ENCODE data around the gene KRT7. TPM values are rescaled to one million over a fixed set of nuclear protein-coding genes. Genes with fewer than 3 reads are reported as not detected.

KRT7 gene
- total RNA-seq, 1 donor from 2014 or later = not detected

DNA sequence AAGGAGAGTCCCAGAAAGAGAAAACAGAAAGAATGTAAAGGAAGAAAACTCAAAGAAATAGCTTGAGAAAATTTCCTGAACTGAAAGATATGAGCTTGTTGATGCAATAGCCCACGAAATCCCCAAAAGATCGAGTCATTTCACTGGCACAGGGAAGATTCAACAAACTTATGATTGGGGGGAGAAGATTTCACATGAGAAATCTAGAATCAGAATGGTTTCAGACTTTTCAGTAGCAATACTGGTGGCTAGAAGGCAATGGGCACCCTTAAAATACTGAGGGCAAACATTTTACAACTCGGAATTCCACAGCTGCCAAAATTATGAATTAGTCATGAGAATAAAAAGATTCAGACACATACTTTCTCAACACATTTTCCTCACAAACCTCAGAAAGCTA lies 8.9 kb upstream of the KRT7 start:
- H3K27me3 Mint-ChIP-seq (ENCODE audit: unreplicated experiment) = no peaks in the 10 kb centered on the region
- H3K4me3 Mint-ChIP-seq (ENCODE audit: unreplicated experiment) = no peak overlapping the region
- H3K4me1 Mint-ChIP-seq (ENCODE audit: unreplicated experiment) = no peaks in the 10 kb centered on the region
- H3K9me3 Mint-ChIP-seq (ENCODE audit: unreplicated experiment) = no peaks in the 10 kb centered on the region
- DNase-seq (ENCODE audit: low spot score) = no peak
- no peak overlapping the region for H3K27ac Mint-ChIP-seq (ENCODE audit: unreplicated experiment)
- TF ChIP-seq, protein P1, sequence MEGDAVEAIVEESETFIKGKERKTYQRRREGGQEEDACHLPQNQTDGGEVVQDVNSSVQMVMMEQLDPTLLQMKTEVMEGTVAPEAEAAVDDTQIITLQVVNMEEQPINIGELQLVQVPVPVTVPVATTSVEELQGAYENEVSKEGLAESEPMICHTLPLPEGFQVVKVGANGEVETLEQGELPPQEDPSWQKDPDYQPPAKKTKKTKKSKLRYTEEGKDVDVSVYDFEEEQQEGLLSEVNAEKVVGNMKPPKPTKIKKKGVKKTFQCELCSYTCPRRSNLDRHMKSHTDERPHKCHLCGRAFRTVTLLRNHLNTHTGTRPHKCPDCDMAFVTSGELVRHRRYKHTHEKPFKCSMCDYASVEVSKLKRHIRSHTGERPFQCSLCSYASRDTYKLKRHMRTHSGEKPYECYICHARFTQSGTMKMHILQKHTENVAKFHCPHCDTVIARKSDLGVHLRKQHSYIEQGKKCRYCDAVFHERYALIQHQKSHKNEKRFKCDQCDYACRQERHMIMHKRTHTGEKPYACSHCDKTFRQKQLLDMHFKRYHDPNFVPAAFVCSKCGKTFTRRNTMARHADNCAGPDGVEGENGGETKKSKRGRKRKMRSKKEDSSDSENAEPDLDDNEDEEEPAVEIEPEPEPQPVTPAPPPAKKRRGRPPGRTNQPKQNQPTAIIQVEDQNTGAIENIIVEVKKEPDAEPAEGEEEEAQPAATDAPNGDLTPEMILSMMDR (IDR thresholded peaks at IDR 0.05; ENCODE audit: unreplicated experiment) = no peak
- H3K36me3 Mint-ChIP-seq (ENCODE audit: low read depth, unreplicated experiment) = no peaks in the 10 kb centered on the region

DNA sequence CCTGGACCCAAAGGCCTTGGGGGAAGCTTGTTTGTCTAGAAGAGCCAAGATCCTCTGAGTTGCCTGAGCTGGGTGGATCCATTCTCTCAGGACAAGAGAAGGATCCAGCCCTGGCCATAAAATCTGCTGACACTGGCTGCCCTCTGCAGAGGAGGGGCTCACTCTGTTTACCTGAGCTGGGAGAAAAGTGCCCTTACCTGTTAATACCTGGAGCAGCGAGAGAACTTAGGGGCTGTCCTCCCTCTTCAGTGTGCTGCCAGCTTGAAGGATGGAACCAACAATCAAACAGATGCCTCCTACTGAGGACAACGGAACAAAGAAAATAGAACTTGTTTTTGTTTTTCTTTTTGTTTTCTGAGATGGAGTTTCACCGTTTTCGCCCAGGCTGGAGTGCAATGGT lies 7.3 kb upstream of the KRT7 start:
- Mint-ChIP-seq H3K4me1 (ENCODE audit: unreplicated experiment) (no peaks in the 10 kb centered on the region), H3K27me3 (ENCODE audit: unreplicated experiment) (no peaks in the 10 kb centered on the region), H3K9me3 (ENCODE audit: unreplicated experiment) (no peaks in the 10 kb centered on the region), H3K4me3 (ENCODE audit: unreplicated experiment) (no peak overlapping the region), H3K36me3 (ENCODE audit: low read depth, unreplicated experiment) (no peaks in the 10 kb centered on the region), H3K27ac (ENCODE audit: unreplicated experiment) (no peak overlapping the region)
- TF ChIP-seq, protein P1 (IDR thresholded peaks at IDR 0.05; ENCODE audit: unreplicated experiment) = no peak
- no peak for DNase-seq (ENCODE audit: low spot score)

DNA sequence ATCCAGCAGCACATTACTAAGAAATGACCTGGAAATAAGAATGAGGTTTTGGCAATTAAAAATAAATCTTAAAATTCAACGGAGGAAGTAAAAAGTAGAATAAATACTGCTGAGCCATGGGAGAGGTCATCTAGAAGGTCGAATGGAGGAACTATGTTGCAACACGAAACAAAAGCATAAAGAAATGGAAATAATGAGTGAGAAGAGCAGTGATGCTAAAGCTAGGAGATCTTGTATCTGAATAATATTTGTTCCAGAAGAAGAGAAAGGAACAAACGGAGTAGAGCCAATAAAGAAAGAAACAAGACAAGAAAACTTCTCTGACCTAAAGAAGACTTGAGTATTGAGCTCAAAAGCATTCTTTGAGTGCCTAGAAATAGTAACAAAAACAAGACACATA lies 6.6 kb upstream of the KRT7 start:
- H3K9me3 Mint-ChIP-seq (ENCODE audit: unreplicated experiment) = no peaks in the 10 kb centered on the region
- H3K4me3 Mint-ChIP-seq (ENCODE audit: unreplicated experiment) = no peak overlapping the region
- peaks cover 3% of the 10 kb centered on the region for H3K4me1 Mint-ChIP-seq (ENCODE audit: unreplicated experiment)
- DNase-seq (ENCODE audit: low spot score) = no peak
- TF ChIP-seq, protein P1 (IDR thresholded peaks at IDR 0.05; ENCODE audit: unreplicated experiment) = no peak
- H3K36me3 Mint-ChIP-seq (ENCODE audit: low read depth, unreplicated experiment) = no peaks in the 10 kb centered on the region
- H3K27ac Mint-ChIP-seq (ENCODE audit: unreplicated experiment) = no peak overlapping the region
- peaks cover 4% of the 10 kb centered on the region for H3K27me3 Mint-ChIP-seq (ENCODE audit: unreplicated experiment)

GRCh38 chr12:52227606-52228166 lies 5.4 kb upstream of the KRT7 start:
- no peak for DNase-seq (ENCODE audit: low spot score)
- TF ChIP-seq, protein P1 (IDR thresholded peaks at IDR 0.05; ENCODE audit: unreplicated experiment) = no peak
- Mint-ChIP-seq H3K27ac (ENCODE audit: unreplicated experiment) (no peak overlapping the region), H3K9me3 (ENCODE audit: unreplicated experiment) (no peaks in the 10 kb centered on the region), H3K27me3 (ENCODE audit: unreplicated experiment) (peaks cover 11% of the 10 kb centered on the region), H3K4me3 (ENCODE audit: unreplicated experiment) (no peak overlapping the region), H3K36me3 (ENCODE audit: low read depth, unreplicated experiment) (no peaks in the 10 kb centered on the region), H3K4me1 (ENCODE audit: unreplicated experiment) (peaks cover 8% of the 10 kb centered on the region)

DNA sequence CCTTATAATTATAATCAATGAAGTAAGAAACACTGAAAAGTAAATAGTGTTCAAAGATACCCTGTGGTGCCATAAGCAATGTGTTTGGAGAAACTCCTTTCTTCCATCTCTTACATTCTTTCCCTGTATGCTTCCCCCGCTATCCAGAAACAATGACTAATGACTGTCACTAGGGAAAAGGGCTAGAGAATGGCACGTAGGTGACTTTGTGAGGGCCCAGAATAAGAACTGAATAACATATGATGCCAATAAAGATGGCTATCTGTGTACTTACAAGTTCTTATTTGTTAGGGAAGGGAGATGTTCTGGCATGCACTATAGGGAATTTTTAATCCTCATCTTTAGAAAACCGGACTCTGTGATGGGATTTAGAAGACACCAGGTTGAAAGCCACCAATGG lies 4.7 kb upstream of the KRT7 start:
- H3K9me3 Mint-ChIP-seq (ENCODE audit: unreplicated experiment) = no peaks in the 10 kb centered on the region
- no peak overlapping the region for H3K4me3 Mint-ChIP-seq (ENCODE audit: unreplicated experiment)
- H3K27me3 Mint-ChIP-seq (ENCODE audit: unreplicated experiment) = peaks cover 11% of the 10 kb centered on the region
- peaks cover 8% of the 10 kb centered on the region for H3K4me1 Mint-ChIP-seq (ENCODE audit: unreplicated experiment)
- no peak for DNase-seq (ENCODE audit: low spot score)
- H3K27ac Mint-ChIP-seq (ENCODE audit: unreplicated experiment) = no peak overlapping the region
- no peaks in the 10 kb centered on the region for H3K36me3 Mint-ChIP-seq (ENCODE audit: low read depth, unreplicated experiment)
- TF ChIP-seq, protein P1 (IDR thresholded peaks at IDR 0.05; ENCODE audit: unreplicated experiment) = no peak

All from endothelial cell (in vitro differentiated cells).